IPS-NIHi7 (cell line): ENCODE measurements around the gene PDK2.

Experiments used
- DNase-seq: peaks from one replicate; pipeline ENCODE4 v3.0.0; 2012; ENCODE audit warnings: mixed read lengths; ENCODE audit errors: extremely low spot score

PDK2 gene

DNA sequence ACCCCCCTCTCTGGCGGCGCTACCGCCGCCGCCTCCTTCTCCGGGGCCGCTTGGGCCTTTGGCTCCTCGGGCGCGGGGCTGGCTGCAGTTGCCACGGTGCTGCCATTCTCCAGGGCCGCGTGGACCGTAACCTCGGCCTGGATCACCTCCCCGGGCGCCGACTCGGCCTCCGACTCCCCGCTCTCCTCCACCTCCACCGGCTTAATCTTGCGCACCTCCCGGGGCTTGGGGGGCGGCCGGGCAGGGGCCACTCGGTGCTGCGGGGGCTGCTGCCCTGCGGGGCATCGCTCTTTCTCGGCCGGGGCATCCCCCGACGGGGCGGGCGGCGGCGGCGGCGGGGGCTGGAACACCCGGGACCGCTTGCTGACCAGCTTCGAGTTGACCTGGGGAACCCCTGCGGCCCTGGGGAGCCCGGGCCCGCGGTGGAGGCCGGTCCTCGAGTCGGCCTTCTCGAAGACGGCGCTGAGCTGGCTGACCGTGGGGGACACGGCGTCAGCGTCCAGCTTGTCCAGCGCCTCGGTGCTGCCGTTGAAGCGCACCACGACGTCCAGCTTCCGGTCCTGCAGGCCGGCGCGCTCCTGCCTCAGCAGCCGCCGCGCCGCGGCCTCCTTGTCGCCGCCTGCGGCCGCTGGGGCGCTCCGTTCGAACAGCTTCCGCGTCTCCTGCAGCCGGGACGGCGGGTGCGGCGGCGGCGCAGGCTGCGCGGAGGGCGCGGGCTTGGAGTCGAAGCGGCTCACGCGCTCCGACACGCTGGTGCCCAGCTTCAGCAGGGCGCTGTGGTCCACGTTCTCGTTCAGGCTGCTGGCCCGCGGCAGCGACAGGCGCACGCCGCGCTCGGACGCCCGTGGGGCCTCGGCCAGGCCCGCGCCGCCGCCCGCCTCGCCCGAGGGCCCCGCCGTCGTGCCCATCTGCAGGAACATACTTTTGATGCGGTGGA, 54.5 kb downstream of the PDK2 start:
- no peak for DNase-seq

DNA sequence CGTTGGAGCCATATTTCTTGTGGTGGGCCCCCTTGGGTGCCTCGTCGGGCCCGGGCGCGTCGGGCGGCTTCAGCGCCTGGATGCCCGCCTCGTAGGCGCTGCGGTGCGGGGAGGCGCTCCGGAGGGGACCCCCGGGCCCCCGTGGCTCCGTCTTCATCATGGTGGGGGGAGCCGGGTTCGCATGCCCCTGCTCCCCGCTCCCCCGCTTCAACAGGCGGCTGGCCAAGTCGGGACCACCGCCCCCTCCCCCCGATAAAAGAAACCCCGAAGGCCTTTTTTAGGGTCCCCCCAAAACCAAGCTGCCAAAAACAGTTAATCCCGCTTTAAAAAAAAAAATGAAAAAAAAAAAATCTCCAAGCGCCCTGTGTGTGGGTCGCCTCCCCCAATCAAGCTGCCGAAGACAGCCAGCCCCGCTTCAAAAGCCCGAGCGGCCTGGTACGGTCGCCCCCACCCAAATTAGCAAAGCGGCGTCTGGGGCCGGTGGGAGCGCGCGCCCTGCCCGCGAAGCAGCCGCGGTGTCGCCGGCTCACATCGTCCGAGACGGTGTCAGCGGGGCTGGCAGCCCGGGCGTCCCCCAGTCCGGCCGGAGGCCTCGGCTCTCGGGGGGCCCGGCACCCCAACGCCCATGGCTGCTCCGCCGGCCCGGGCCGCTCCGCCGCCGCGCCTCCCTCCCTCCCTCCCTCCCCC, 55.3 kb downstream of the PDK2 start, which contains the start of gene PPP1R9B:
TSS of gene PPP1R9B (minus strand) at position 324 of the 687 bp plus-strand sequence. CDS start at position 160, 164 bp downstream.
- no peak for DNase-seq

- DNase-seq: peak; percentile 93
Measured at GRCh38 chr17:50151041-50151936, 56.1 kb downstream of the PDK2 start.

DNA sequence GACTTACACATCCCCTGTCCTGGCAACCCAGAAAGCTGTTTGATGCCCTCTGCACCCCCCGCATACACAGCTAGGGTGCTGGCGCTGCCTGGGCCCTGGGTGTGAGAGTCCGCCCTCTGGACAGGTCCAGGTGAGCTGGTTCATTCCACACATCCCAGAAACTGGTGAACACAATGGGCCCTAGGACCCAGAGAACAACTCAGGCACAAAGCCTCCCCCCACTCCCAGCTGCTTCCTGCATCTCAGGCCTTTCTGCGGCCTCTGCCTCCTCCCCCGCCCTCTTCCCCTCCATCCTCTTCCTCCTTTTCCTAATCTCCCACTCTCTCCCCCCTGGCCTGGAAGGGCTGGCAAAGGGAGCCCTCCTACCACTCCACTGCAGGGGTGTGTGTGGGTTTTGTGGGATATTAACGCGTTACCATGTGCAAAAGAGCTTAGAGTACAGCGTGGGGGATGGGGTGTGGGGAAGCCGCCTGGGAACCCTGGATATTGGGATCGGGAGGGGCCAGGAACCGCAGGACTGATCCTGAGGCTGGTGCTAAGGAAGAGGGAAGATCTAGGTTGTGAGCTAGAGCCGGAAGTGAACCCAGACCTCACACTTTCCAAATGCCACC, 56.9 kb downstream of the PDK2 start:
- DNase-seq: peak; percentile 88

- DNase-seq: no peak
Measured at GRCh38 chr17:50152736-50153135, 57.6 kb downstream of the PDK2 start.

DNA sequence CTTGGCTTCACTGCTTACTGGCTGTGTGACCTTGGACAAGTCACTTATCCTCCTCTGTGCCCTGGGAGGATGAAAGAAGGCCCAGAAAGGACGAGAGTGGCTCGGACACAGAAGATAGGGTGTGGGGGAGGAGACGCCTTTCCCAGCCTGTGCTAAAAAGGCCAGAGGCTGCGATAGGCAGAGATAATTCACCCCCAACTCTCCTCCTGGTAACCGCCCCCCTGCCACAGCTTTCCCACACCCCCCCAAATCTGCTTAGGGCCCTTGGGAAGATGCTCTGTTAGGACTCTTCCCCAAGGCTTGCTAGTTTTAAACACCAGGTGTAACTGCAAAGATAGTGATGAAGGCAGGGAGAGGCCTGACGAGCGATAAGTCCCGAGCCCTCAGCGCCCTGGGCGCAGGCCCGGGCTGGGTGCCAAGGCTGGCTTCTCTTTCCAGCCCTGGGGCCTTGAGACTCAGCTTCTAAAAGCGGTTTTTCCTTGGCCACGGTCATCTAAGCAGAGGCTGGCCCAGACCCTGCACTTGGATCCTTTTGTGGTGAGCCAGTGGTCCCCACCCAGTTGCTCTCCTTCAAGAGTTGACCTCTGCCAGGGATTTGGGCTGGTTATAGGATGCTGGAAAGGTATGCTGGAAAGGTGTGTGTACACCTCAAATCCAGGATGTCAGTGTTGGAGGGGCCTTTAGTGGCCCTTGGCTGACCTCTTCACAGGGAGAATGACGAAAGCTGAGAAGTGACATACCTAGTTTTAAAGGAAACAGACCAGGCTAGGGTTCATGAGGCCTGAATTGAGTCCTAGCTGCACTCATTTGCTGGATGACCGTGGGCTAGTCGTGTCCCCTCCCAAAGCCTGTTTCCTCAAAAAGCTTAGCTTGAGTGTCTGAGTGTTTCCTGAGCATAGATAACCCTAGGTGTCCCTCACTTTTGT, 58.8 kb downstream of the PDK2 start:
- DNase-seq: no peak

DNA sequence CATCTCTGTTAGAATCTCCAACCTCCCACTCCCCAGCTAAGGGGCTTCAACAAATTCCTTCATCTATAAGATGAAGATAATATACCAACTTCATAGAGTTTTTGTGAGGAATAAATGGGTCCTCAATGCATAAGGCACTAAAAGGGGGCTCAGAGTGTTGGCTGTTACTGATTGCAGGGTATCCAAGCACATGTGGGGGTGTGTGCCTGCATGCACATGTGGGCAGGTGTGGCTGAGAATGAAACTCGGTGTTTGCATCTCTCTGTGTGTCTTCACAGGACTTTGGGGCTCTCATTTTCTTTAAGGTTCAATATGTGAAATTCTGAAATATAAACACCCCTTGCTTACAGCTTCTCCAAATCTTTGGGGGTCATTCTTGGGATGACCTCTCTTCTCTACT, 59.5 kb downstream of the PDK2 start:
- no peak for DNase-seq

GRCh38 chr17:50155115-50155819, 60.1 kb downstream of the PDK2 start:
- DNase-seq: no peak

GRCh38 chr17:50157891-50158290, 62.7 kb downstream of the PDK2 start:
- DNase-seq: no peak

GRCh38 chr17:50161023-50161910, 66.1 kb downstream of the PDK2 start:
- DNase-seq: peak; percentile 99
